SH-SY5Y (cell line): Measurements from ENCODE around the gene PCSK7.

Experiments used
- GATA2 ChIP-seq: IDR thresholded peaks from 2 replicates; pipeline ENCODE4 v1.6.1; 2011; ENCODE audit warnings: mild to moderate bottlenecking, low read depth, low read length
- GATA3 ChIP-seq: IDR thresholded peaks from 2 replicates; pipeline ENCODE4 v1.6.1; 2011; ENCODE audit warnings: low read depth, mild to moderate bottlenecking, low read length, moderate library complexity

GRCh38 chr11:117255966-117256365 lies 24.1 kb upstream of the PCSK7 start:
- no peak for TF ChIP-seq GATA2
- no peak for TF ChIP-seq GATA3
